IPS-20b (cell line): ENCODE measurements around the gene ARHGDIG.
"Not testable (repeated sequence)": the region's sequence is repeated elsewhere in the genome, so short reads cannot be mapped to it uniquely, and the experiment has no call there.

ENCODE experiments used
- H3K27ac ChIP-seq: one replicate; pipeline ENCODE4 v1.5.1; 2013; ENCODE audit warnings: low read length
- H3K27me3 ChIP-seq: 2 replicates; pipeline ENCODE4 v1.6.1; 2013; ENCODE audit warnings: mild to moderate bottlenecking, low read length, inconsistent platforms; ENCODE audit not compliant: insufficient read depth
- H3K36me3 ChIP-seq: 2 replicates; pipeline ENCODE4 v1.6.1; 2013; ENCODE audit warnings: low read depth, mild to moderate bottlenecking, inconsistent platforms, low read length, moderate library complexity; ENCODE audit not compliant: insufficient read depth
- H3K4me1 ChIP-seq: 2 replicates; pipeline ENCODE4 v1.6.1; 2013; ENCODE audit warnings: mild to moderate bottlenecking, control low read depth, inconsistent platforms, low read length, moderate library complexity; ENCODE audit not compliant: insufficient read depth
- H3K4me3 ChIP-seq: 2 replicates; pipeline ENCODE4 v1.5.1; 2013; ENCODE audit warnings: mild to moderate bottlenecking, low read length, inconsistent platforms
- H3K9ac ChIP-seq: 2 replicates; pipeline ENCODE4 v1.6.1; 2013; ENCODE audit warnings: low read depth, mild to moderate bottlenecking, inconsistent platforms, low read length, moderate library complexity
- H3K9me3 ChIP-seq: 2 replicates; pipeline ENCODE4 v1.6.1; 2013; ENCODE audit warnings: mild to moderate bottlenecking, low read depth, low read length, inconsistent platforms; ENCODE audit not compliant: insufficient read depth

Gene ARHGDIG

GRCh38 chr16:253833-254232, 26.6 kb upstream of the ARHGDIG start:
- Histone ChIP-seq H3K36me3 (peaks cover 30% of the 10 kb centered on the region), H3K27me3 (no peaks in the 10 kb centered on the region), H3K9me3 (no peaks in the 10 kb centered on the region), H3K4me3 (no peak overlapping the region), H3K4me1 (no peaks in the 10 kb centered on the region), H3K27ac (no peak overlapping the region), H3K9ac (no peak overlapping the region)

- Histone ChIP-seq H3K4me3 (no peak overlapping the region), H3K27ac (no peak overlapping the region), H3K36me3 (peaks cover 36% of the 10 kb centered on the region), H3K27me3 (no peaks in the 10 kb centered on the region), H3K9ac (no peak overlapping the region), H3K4me1 (no peaks in the 10 kb centered on the region), H3K9me3 (no peaks in the 10 kb centered on the region)
Observed at GRCh38 chr16:254461-254860, 25.9 kb upstream of the ARHGDIG start.

GRCh38 chr16:255183-255582, 25.2 kb upstream of the ARHGDIG start:
- Histone ChIP-seq H3K27ac (no peak overlapping the region), H3K9ac (no peak overlapping the region), H3K27me3 (no peaks in the 10 kb centered on the region), H3K4me3 (no peak overlapping the region), H3K9me3 (no peaks in the 10 kb centered on the region), H3K4me1 (no peaks in the 10 kb centered on the region), H3K36me3 (peaks cover 43% of the 10 kb centered on the region)

GRCh38 chr16:258091-258490, 22.3 kb upstream of the ARHGDIG start:
- H3K9me3 ChIP-seq, H3K4me1 ChIP-seq, H3K9ac ChIP-seq, H3K27ac ChIP-seq, H3K4me3 ChIP-seq, H3K27me3 ChIP-seq: not testable (repeated sequence)
- H3K36me3 ChIP-seq, result peaks cover 58% of the 10 kb centered on the region

GRCh38 chr16:259226-259625, 21.2 kb upstream of the ARHGDIG start:
- Histone ChIP-seq H3K27me3 (no peaks in the 10 kb centered on the region), H3K9me3 (no peaks in the 10 kb centered on the region), H3K4me3 (no peak overlapping the region), H3K4me1 (no peaks in the 10 kb centered on the region), H3K36me3 (peaks cover 60% of the 10 kb centered on the region), H3K27ac (no peak overlapping the region), H3K9ac (no peak overlapping the region)

GRCh38 chr16:259814-260253, 20.6 kb upstream of the ARHGDIG start:
- H3K36me3 ChIP-seq, result peaks cover 61% of the 10 kb centered on the region
- no peak overlapping the region for H3K4me3 ChIP-seq
- no peaks in the 10 kb centered on the region for H3K4me1 ChIP-seq
- no peaks in the 10 kb centered on the region for H3K9me3 ChIP-seq
- no peaks in the 10 kb centered on the region for H3K27me3 ChIP-seq
- H3K27ac ChIP-seq, result no peak overlapping the region
- no peak overlapping the region for H3K9ac ChIP-seq

GRCh38 chr16:260326-260725, 20.1 kb upstream of the ARHGDIG start:
- H3K4me3 ChIP-seq, result no peak overlapping the region
- H3K9me3 ChIP-seq, result no peaks in the 10 kb centered on the region
- no peaks in the 10 kb centered on the region for H3K27me3 ChIP-seq
- H3K4me1 ChIP-seq, result no peaks in the 10 kb centered on the region
- H3K27ac ChIP-seq, result no peak overlapping the region
- H3K9ac ChIP-seq, result no peak overlapping the region
- H3K36me3 ChIP-seq, result peaks cover 56% of the 10 kb centered on the region

- Histone ChIP-seq H3K4me3 (no peak overlapping the region), H3K27me3 (no peaks in the 10 kb centered on the region), H3K4me1 (no peaks in the 10 kb centered on the region), H3K9ac (no peak overlapping the region), H3K36me3 (peaks cover 49% of the 10 kb centered on the region), H3K9me3 (no peaks in the 10 kb centered on the region), H3K27ac (no peak overlapping the region)
Observed at GRCh38 chr16:261031-261691, 19.2 kb upstream of the ARHGDIG start.

- H3K4me3 ChIP-seq, result no peak overlapping the region
- H3K9ac ChIP-seq, result no peak overlapping the region
- H3K27me3 ChIP-seq, result no peaks in the 10 kb centered on the region
- no peaks in the 10 kb centered on the region for H3K9me3 ChIP-seq
- H3K36me3 ChIP-seq, result peaks cover 47% of the 10 kb centered on the region
- H3K27ac ChIP-seq, result no peak overlapping the region
- no peaks in the 10 kb centered on the region for H3K4me1 ChIP-seq
Observed at GRCh38 chr16:262121-262745, 18.2 kb upstream of the ARHGDIG start.

- Histone ChIP-seq H3K27me3 (no peaks in the 10 kb centered on the region), H3K9ac (no peak overlapping the region), H3K4me1 (no peaks in the 10 kb centered on the region), H3K9me3 (no peaks in the 10 kb centered on the region), H3K36me3 (peaks cover 47% of the 10 kb centered on the region), H3K4me3 (no peak overlapping the region), H3K27ac (no peak overlapping the region)
Observed at GRCh38 chr16:263182-263774, 17.1 kb upstream of the ARHGDIG start.

GRCh38 chr16:263944-264343, 16.4 kb upstream of the ARHGDIG start:
- Histone ChIP-seq H3K36me3 (peaks cover 47% of the 10 kb centered on the region), H3K9me3 (no peaks in the 10 kb centered on the region), H3K27ac (no peak overlapping the region), H3K27me3 (no peaks in the 10 kb centered on the region), H3K4me3 (no peak overlapping the region), H3K4me1 (no peaks in the 10 kb centered on the region), H3K9ac (no peak overlapping the region)

GRCh38 chr16:264440-264951, 15.9 kb upstream of the ARHGDIG start:
- Histone ChIP-seq H3K27ac (no peak overlapping the region), H3K9me3 (no peaks in the 10 kb centered on the region), H3K4me3 (no peak overlapping the region), H3K9ac (no peak overlapping the region), H3K27me3 (no peaks in the 10 kb centered on the region), H3K4me1 (no peaks in the 10 kb centered on the region), H3K36me3 (peaks cover 41% of the 10 kb centered on the region)
